Stomach (tissue), 4 donors: ENCODE results near the gene MOK.

ENCODE experiments used
- EP300 ChIP-seq: sonication (generic); formaldehyde crosslinking; IDR thresholded peaks from one replicate; pipeline ENCODE4 v1.6.1; 2017; ENCODE audit warnings: antibody characterized with exemption
- POLR2A ChIP-seq, 4 donors: fragments of 450-650 bp; IDR thresholded peaks; one replicate each; pipeline ENCODE4 v1.6.1; 2016; ENCODE audit warnings: antibody characterized with exemption in 4 of 4, control low read depth in 2 of 4, mild to moderate bottlenecking in 1 of 4, moderate library complexity in 1 of 4
- POLR2AphosphoS5 ChIP-seq, 3 donors: sonication (generic); formaldehyde crosslinking; IDR thresholded peaks; one replicate each; pipeline ENCODE4 v1.6.1; 2016; ENCODE audit warnings: antibody characterized with exemption in 3 of 3
- TF ChIP-seq, protein P1 (sequence below), 7 experiments: fragments of 450-650 bp in 4 of 7; fragments of 200-600 bp in 3 of 7; sonication (generic) in 3 of 7; IDR thresholded peaks; one replicate each; pipeline ENCODE4 v1.5.1; 2016 to 2019; ENCODE audit warnings: antibody characterized with exemption in 7 of 7, control low read depth in 2 of 7, mild to moderate bottlenecking in 1 of 7

DNA sequence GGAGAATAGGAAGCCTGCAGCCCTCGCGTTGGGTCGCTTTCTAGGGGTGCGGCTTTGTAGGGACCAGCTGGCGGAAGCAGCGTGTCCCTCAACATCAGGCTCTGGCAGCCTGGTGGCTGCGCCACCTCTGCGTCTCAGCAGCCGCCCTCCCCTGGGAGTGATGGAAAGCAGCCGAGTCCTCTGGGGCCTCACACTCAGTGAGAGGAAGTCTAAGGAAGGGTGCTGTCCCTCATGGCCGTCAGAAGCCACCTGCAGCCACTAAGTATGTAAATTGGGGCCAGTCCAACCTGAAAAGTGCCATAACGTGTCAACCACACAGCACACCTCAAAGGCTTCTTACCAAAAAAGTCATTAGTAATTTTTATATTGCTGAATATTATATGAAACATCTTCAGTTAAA lies 84.9 kb downstream of the MOK start:
- TF ChIP-seq, protein P1, sequence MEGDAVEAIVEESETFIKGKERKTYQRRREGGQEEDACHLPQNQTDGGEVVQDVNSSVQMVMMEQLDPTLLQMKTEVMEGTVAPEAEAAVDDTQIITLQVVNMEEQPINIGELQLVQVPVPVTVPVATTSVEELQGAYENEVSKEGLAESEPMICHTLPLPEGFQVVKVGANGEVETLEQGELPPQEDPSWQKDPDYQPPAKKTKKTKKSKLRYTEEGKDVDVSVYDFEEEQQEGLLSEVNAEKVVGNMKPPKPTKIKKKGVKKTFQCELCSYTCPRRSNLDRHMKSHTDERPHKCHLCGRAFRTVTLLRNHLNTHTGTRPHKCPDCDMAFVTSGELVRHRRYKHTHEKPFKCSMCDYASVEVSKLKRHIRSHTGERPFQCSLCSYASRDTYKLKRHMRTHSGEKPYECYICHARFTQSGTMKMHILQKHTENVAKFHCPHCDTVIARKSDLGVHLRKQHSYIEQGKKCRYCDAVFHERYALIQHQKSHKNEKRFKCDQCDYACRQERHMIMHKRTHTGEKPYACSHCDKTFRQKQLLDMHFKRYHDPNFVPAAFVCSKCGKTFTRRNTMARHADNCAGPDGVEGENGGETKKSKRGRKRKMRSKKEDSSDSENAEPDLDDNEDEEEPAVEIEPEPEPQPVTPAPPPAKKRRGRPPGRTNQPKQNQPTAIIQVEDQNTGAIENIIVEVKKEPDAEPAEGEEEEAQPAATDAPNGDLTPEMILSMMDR (IDR thresholded peaks at IDR 0.05) = no peak
- TF ChIP-seq POLR2AphosphoS5 (IDR thresholded peaks at IDR 0.05) = no peak
- TF ChIP-seq POLR2A (IDR thresholded peaks at IDR 0.05) = no peak
- TF ChIP-seq EP300 = no peak
